IPS-15b (cell line): ENCODE data around the gene DIP2C.

Source experiments
- H3K27me3 ChIP-seq: one replicate; pipeline ENCODE4 v1.6.1; 2013; ENCODE audit warnings: low read length; ENCODE audit not compliant: control insufficient read depth, insufficient read depth
- H3K36me3 ChIP-seq: one replicate; pipeline ENCODE4 v1.6.1; 2013; ENCODE audit warnings: low read length; ENCODE audit not compliant: control insufficient read depth, insufficient read depth
- H3K4me1 ChIP-seq: one replicate; pipeline ENCODE4 v1.6.1; 2013; ENCODE audit warnings: mild to moderate bottlenecking, low read length; ENCODE audit not compliant: control insufficient read depth, insufficient read depth
- H3K4me3 ChIP-seq: one replicate; pipeline ENCODE4 v1.5.1; 2013; ENCODE audit warnings: low read depth, low read length
- H3K9ac ChIP-seq: one replicate; pipeline ENCODE4 v1.6.1; 2013; ENCODE audit warnings: low read depth, mild to moderate bottlenecking, low read length
- H3K9me3 ChIP-seq: one replicate; pipeline ENCODE4 v1.6.1; 2013; ENCODE audit warnings: mild to moderate bottlenecking, low read length; ENCODE audit not compliant: control insufficient read depth, insufficient read depth

The DIP2C gene

GRCh38 chr10:530717-531116 is 158.8 kb downstream of the DIP2C start:
- Histone ChIP-seq H3K4me3 (no peak overlapping the region), H3K27me3 (no peaks in the 10 kb centered on the region), H3K4me1 (no peaks in the 10 kb centered on the region), H3K9me3 (no peaks in the 10 kb centered on the region), H3K36me3 (no peaks in the 10 kb centered on the region), H3K9ac (no peak overlapping the region)

- no peaks in the 10 kb centered on the region for H3K27me3 ChIP-seq
- no peaks in the 10 kb centered on the region for H3K9me3 ChIP-seq
- no peaks in the 10 kb centered on the region for H3K36me3 ChIP-seq
- no peaks in the 10 kb centered on the region for H3K4me1 ChIP-seq
- no peak overlapping the region for H3K9ac ChIP-seq
- H3K4me3 ChIP-seq: no peak overlapping the region
Measured at GRCh38 chr10:529468-530230, 159.8 kb downstream of the DIP2C start.

GRCh38 chr10:528173-529165 is 161.0 kb downstream of the DIP2C start:
- no peaks in the 10 kb centered on the region for H3K9me3 ChIP-seq
- H3K27me3 ChIP-seq: no peaks in the 10 kb centered on the region
- H3K9ac ChIP-seq: no peak overlapping the region

GRCh38 chr10:527416-527815 is 162.1 kb downstream of the DIP2C start:
- Histone ChIP-seq H3K9ac (no peak overlapping the region), H3K27me3 (no peaks in the 10 kb centered on the region), H3K36me3 (no peaks in the 10 kb centered on the region), H3K4me1 (no peaks in the 10 kb centered on the region), H3K4me3 (no peak overlapping the region), H3K9me3 (no peaks in the 10 kb centered on the region)

More at GRCh38 chr10:528173-529165, 161.0 kb downstream of the DIP2C start:
- no peak overlapping the region for H3K4me3 ChIP-seq
- H3K36me3 ChIP-seq: no peaks in the 10 kb centered on the region
- no peaks in the 10 kb centered on the region for H3K4me1 ChIP-seq

- Histone ChIP-seq H3K36me3 (no peaks in the 10 kb centered on the region), H3K4me3 (no peak overlapping the region), H3K9me3 (no peaks in the 10 kb centered on the region), H3K9ac (no peak overlapping the region), H3K4me1 (no peaks in the 10 kb centered on the region), H3K27me3 (no peaks in the 10 kb centered on the region)
Measured at GRCh38 chr10:526651-527312, 162.7 kb downstream of the DIP2C start.

DNA sequence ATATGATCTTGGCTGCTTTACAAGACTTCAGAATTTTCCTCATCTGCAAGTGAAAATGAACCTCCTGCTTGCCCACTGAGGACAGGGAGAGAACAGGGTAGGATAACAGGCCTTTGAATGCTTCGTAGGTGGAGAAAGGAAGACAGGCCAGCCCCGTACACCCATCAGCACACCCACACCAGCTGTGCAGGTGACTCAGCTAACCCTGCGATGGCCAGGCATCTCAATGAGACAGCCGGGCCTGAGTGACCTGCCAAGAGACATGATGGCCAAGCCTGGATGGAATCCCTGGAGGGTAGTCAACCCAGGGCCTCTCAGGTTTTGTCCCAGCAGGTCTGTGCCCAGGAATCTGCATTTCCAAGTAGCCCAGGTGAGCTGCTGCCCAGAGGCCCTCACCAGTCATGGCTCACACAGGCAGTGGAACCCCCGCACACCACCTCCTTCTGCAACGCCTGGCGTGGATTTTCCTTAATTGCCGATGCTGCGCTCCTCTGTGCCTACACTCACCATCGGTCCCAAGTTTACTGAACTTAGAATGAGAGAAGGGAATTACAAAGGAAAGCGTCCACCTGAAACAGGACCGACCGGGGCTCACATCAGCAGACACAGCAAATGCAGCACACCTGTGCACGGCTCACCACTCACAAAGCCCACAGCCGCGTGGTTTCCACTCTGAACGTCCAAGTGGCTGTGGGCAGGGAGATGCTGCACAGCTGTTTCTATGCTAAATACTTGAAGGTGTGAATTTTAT is 163.7 kb downstream of the DIP2C start:
- H3K36me3 ChIP-seq: no peaks in the 10 kb centered on the region
- H3K27me3 ChIP-seq: no peaks in the 10 kb centered on the region
- H3K9me3 ChIP-seq: no peaks in the 10 kb centered on the region
- H3K9ac ChIP-seq: no peak overlapping the region
- H3K4me3 ChIP-seq: no peak overlapping the region
- H3K4me1 ChIP-seq: no peaks in the 10 kb centered on the region

GRCh38 chr10:523925-524324 is 165.5 kb downstream of the DIP2C start:
- Histone ChIP-seq H3K9ac (no peak overlapping the region), H3K27me3 (no peaks in the 10 kb centered on the region), H3K4me3 (no peak overlapping the region), H3K36me3 (no peaks in the 10 kb centered on the region), H3K9me3 (no peaks in the 10 kb centered on the region), H3K4me1 (no peaks in the 10 kb centered on the region)

DNA sequence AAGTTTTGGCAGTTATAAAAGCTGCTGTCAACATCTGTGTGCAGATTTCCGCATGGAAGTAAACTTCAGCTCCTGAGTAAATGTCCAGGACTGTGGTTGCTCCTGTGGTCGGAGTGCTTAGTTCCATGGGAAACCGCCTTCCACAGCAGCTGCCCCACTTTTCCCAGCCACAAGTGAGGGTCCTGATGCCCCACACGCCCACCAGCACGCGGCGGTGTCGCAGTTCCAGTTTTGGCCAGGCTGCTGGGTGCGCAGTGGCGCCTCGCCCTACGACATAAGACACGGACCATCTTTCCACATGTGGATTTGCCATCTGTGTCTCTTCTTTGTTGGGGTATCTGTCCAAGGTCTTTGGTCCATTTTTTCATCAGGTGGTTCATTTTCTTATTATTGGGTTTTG is 167.1 kb downstream of the DIP2C start:
- H3K4me1 ChIP-seq: no peaks in the 10 kb centered on the region
- no peaks in the 10 kb centered on the region for H3K27me3 ChIP-seq
- no peak overlapping the region for H3K9ac ChIP-seq
- H3K4me3 ChIP-seq: no peak overlapping the region
- H3K9me3 ChIP-seq: no peaks in the 10 kb centered on the region
- H3K36me3 ChIP-seq: no peaks in the 10 kb centered on the region

DNA sequence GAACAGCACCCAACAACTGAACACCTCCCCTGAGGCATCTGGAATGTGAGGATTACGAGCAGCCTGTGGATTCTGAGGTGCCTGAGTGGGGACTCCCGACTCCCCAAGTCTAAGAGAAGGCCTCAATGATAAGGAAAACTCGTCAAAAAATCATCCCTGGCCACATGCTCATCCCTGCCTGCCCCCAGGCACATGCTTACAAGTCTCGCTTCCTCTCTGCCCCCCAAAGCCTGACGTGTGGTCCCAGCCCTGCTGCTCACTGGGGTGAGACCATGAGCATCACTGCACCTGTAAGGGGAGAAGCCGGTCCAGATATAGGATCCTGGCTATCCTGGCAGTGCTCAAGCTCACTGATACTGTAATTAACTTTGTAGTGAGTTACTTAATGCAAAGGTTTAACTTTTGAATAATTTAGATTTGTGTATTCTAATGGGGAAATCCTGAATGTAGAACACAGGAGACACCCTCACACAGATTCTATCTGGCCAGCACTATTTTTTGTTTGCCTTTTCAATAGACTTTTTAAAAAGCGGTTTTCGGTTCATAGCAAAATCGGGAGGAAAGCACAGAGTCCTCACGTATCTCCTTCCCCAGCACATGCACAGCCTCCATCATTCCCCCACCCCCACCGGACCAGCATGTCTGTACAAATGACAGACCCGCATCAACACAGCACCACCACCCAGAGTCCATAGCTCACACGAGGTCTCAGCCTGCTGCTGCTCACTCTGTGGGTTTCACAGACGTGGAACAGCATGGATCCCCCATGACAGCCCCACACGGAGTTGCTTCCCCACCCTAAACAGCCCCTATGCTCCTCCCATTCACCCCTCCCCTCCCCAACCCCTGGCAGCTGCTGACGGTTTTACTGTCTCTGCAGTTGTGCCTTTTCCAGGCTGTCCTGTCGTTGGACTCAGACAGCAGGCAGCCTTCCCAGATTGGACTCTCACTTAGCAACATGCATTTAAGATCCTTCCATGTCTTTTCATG is 167.9 kb downstream of the DIP2C start:
- no peaks in the 10 kb centered on the region for H3K36me3 ChIP-seq
- no peaks in the 10 kb centered on the region for H3K4me1 ChIP-seq
- H3K9ac ChIP-seq: no peak overlapping the region
- no peaks in the 10 kb centered on the region for H3K9me3 ChIP-seq
- no peak overlapping the region for H3K4me3 ChIP-seq
- no peaks in the 10 kb centered on the region for H3K27me3 ChIP-seq

DNA sequence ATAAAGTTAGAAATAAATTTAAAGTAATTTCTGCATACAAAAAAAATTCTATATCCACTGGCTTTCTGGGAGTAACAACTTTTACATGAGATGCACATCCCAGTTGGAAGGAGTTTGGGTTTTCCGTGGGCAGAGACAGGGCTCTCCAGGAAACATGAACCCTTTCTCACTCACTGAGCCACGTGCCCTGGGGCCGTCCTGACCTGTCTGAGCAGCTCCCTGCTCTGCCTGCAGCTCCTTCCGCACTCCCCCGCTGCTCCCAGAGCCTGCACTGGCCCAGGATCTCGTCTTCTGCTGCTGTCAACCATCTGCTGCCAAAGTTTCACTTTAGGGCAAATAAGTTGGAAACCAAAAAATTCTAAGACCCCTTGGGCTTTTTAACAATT is 169.1 kb downstream of the DIP2C start:
- no peaks in the 10 kb centered on the region for H3K9me3 ChIP-seq
- H3K27me3 ChIP-seq: no peaks in the 10 kb centered on the region
- H3K4me3 ChIP-seq: no peak overlapping the region
- no peaks in the 10 kb centered on the region for H3K4me1 ChIP-seq
- H3K36me3 ChIP-seq: no peaks in the 10 kb centered on the region
- H3K9ac ChIP-seq: no peak overlapping the region
